WTC11 (cell line): ENCODE data around the gene ATXN10. TPM values are rescaled to one million over a fixed set of nuclear protein-coding genes. Genes with fewer than 3 reads are reported as not detected.

Experiments used
- ATAC-seq: fragments of 200-7000 bp; cut with Tn5 transposase; 2 replicates; pipeline ENCODE4 v1.10.0; 2021; ENCODE audit warnings: mild to moderate bottlenecking, moderate library complexity
- CTCF ChIA-PET: fragments of 300-600 bp; sonication (Branson Sonifier 250); formaldehyde crosslinking; loops from one replicate; lab custom pipeline; 2021; ENCODE audit warnings: antibody characterized with exemption; lab: Charles Lee
- POLR2A ChIA-PET: fragments of 350-600 bp; sonication (Branson Sonifier 250); formaldehyde crosslinking; loops from one replicate; lab custom pipeline; 2021; ENCODE audit warnings: antibody characterized with exemption; lab: Charles Lee
- DNase-seq: peaks from one replicate; pipeline ENCODE4 v3.0.0; 2021; ENCODE audit warnings: low spot score
- H3K27ac Mint-ChIP-seq: 2 replicates; pipeline ENCODE4 v1.8.0; 2021; ENCODE audit warnings: mixed read lengths
- H3K27me3 Mint-ChIP-seq: 2 replicates; pipeline ENCODE4 v1.8.0; 2021; ENCODE audit warnings: low read depth, mild to moderate bottlenecking, moderate library complexity, mixed read lengths
- H3K36me3 Mint-ChIP-seq: 2 replicates; pipeline ENCODE4 v1.8.0; 2021; ENCODE audit warnings: mixed read lengths
- H3K4me1 Mint-ChIP-seq: 2 replicates; pipeline ENCODE4 v1.8.0; 2022; ENCODE audit warnings: mixed read lengths
- H3K4me3 Mint-ChIP-seq: 2 replicates; pipeline ENCODE4 v1.8.0; 2021; ENCODE audit warnings: mild to moderate bottlenecking, moderate library complexity, mixed read lengths
- H3K9me3 Mint-ChIP-seq: 2 replicates; pipeline ENCODE4 v1.8.0; 2021; ENCODE audit warnings: mixed read lengths
- CBFB ChIP-seq: sonication (generic); formaldehyde crosslinking; IDR thresholded peaks from 2 replicates; pipeline ENCODE4 v1.8.1; 2022; ENCODE audit warnings: mild to moderate bottlenecking, low read depth, missing genetic modification reagents
- ELF4 ChIP-seq: sonication (generic); formaldehyde crosslinking; IDR thresholded peaks from 2 replicates; pipeline ENCODE4 v1.8.1; 2022; ENCODE audit warnings: low read depth, mild to moderate bottlenecking, moderate library complexity, missing genetic modification reagents
- ESRRA ChIP-seq: sonication (generic); formaldehyde crosslinking; IDR thresholded peaks from 2 replicates; pipeline ENCODE4 v1.8.1; 2022; ENCODE audit warnings: mild to moderate bottlenecking, missing genetic modification reagents, borderline replicate concordance
- ETV6 ChIP-seq: sonication (generic); formaldehyde crosslinking; IDR thresholded peaks from 2 replicates; pipeline ENCODE4 v1.8.1; 2022; ENCODE audit warnings: mild to moderate bottlenecking, missing genetic modification reagents
- GRHL2 ChIP-seq: fragments of 250-450 bp; sonication (Bioruptor Pico); IDR thresholded peaks from 2 replicates; pipeline ENCODE4 v1.8.0; 2022; ENCODE audit warnings: mild to moderate bottlenecking, moderate library complexity; ENCODE audit not compliant: insufficient replicate concordance, severe bottlenecking
- IRF2 ChIP-seq: sonication (generic); formaldehyde crosslinking; IDR thresholded peaks from 2 replicates; pipeline ENCODE4 v1.8.0; 2022; ENCODE audit warnings: low read depth, missing genetic modification reagents, borderline replicate concordance
- KAT7 ChIP-seq: sonication (generic); formaldehyde crosslinking; IDR thresholded peaks from 2 replicates; pipeline ENCODE4 v1.8.1; 2023; ENCODE audit warnings: missing genetic modification reagents, mild to moderate bottlenecking, borderline replicate concordance
- MYBL2 ChIP-seq: sonication (generic); formaldehyde crosslinking; IDR thresholded peaks from 2 replicates; pipeline ENCODE4 v1.8.1; 2023; ENCODE audit warnings: mild to moderate bottlenecking, moderate library complexity, missing genetic modification reagents
- NR1H2 ChIP-seq: sonication (generic); formaldehyde crosslinking; IDR thresholded peaks from 2 replicates; pipeline ENCODE4 v1.9.0; 2021; ENCODE audit warnings: mild to moderate bottlenecking, moderate library complexity, missing genetic modification reagents
- SMAD3 ChIP-seq: sonication (generic); formaldehyde crosslinking; IDR thresholded peaks from 2 replicates; pipeline ENCODE4 v1.8.0; 2022; ENCODE audit warnings: missing genetic modification reagents, mild to moderate bottlenecking, borderline replicate concordance
- TEAD1 ChIP-seq: sonication (generic); formaldehyde crosslinking; IDR thresholded peaks from 2 replicates; pipeline ENCODE4 v1.8.0; 2022; ENCODE audit warnings: mild to moderate bottlenecking, missing genetic modification reagents
- TEAD4 ChIP-seq: sonication (generic); formaldehyde crosslinking; IDR thresholded peaks from 2 replicates; pipeline ENCODE4 v1.8.0; 2022; ENCODE audit warnings: mild to moderate bottlenecking, missing genetic modification reagents
- ZNF138 ChIP-seq: sonication (generic); formaldehyde crosslinking; conservative IDR thresholded peaks from 2 replicates; pipeline ENCODE4 v1.8.1; 2022; ENCODE audit warnings: mild to moderate bottlenecking, moderate library complexity, missing genetic modification reagents
- ZNF263 ChIP-seq: sonication (generic); formaldehyde crosslinking; IDR thresholded peaks from 2 replicates; pipeline ENCODE4 v1.8.1; 2022; ENCODE audit warnings: low read depth, mild to moderate bottlenecking, moderate library complexity, missing genetic modification reagents
- ZNF416 ChIP-seq: fragments of 250-450 bp; sonication (Bioruptor Pico); IDR thresholded peaks from 2 replicates; pipeline ENCODE4 v1.9.0; 2021; ENCODE audit warnings: mild to moderate bottlenecking, inconsistent platforms
- total RNA-seq: library from RNA; stranded (reverse); gene quantifications from 3 replicates; pipeline ENCODE4 v1.2.3, GENCODE V29; 2021
- TF ChIP-seq, protein P1 (sequence below): sonication (generic); formaldehyde crosslinking; IDR thresholded peaks from 2 replicates; pipeline ENCODE4 v1.8.1; 2022; ENCODE audit warnings: low read depth, mild to moderate bottlenecking, moderate library complexity, missing genetic modification reagents, borderline replicate concordance
- TF ChIP-seq, protein P2 (sequence below): sonication (generic); formaldehyde crosslinking; IDR thresholded peaks from 2 replicates; pipeline ENCODE4 v1.8.1; 2022; ENCODE audit warnings: mild to moderate bottlenecking, missing genetic modification reagents, moderate library complexity, borderline replicate concordance
- TF ChIP-seq, protein P3 (sequence below): sonication (generic); formaldehyde crosslinking; conservative IDR thresholded peaks from 2 replicates; pipeline ENCODE4 v1.8.1; 2022; ENCODE audit warnings: mild to moderate bottlenecking, missing genetic modification reagents
- TF ChIP-seq, protein P4 (sequence below): sonication (generic); formaldehyde crosslinking; IDR thresholded peaks from 2 replicates; pipeline ENCODE4 v1.8.0; 2022; ENCODE audit warnings: missing genetic modification reagents
- TF ChIP-seq, protein P5 (sequence below): sonication (generic); formaldehyde crosslinking; IDR thresholded peaks from 2 replicates; pipeline ENCODE4 v1.8.0; 2022; ENCODE audit warnings: mild to moderate bottlenecking, missing genetic modification reagents
- TF ChIP-seq, protein P6 (sequence below): sonication (generic); formaldehyde crosslinking; IDR thresholded peaks from 2 replicates; pipeline ENCODE4 v1.8.0; 2022; ENCODE audit warnings: mild to moderate bottlenecking, missing genetic modification reagents
- TF ChIP-seq, protein P7 (sequence below): sonication (generic); formaldehyde crosslinking; IDR thresholded peaks from 2 replicates; pipeline ENCODE4 v1.8.1; 2023; ENCODE audit warnings: mild to moderate bottlenecking, moderate library complexity, missing genetic modification reagents
- TF ChIP-seq, protein P8 (sequence below): sonication (generic); formaldehyde crosslinking; conservative IDR thresholded peaks from 2 replicates; pipeline ENCODE4 v1.8.1; 2023; ENCODE audit warnings: mild to moderate bottlenecking, low read depth, missing genetic modification reagents, moderate library complexity

The ATXN10 gene
- total RNA-seq, 1 experiment from 2014 or later = 185 TPM

DNA sequence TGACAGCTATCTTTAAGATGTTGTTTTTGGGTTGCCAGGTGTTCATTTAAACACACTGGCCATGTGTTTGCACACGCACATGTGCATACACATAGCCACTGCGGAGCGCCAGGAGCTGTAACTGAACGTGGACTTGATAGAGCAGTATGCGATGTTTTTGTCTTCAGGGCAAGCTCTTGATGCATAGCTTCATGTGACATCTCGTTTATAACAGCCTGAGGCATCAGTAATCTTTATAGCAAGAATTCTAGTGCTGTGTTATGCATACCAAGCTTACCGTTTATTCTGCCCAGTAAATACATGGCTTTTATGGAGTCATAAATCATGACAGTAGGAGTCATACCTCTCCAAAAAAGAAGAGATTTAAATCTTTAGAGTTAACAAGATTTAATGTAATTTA, 87.0 kb downstream of the ATXN10 start (continued):
- no peak for TF ChIP-seq GRHL2 (CRISPR knock-in tag)
- TF ChIP-seq MYBL2 = no peak
- TF ChIP-seq SMAD3 (CRISPR knock-in tag) = no peak
- no peak for TF ChIP-seq ETV6 (CRISPR knock-in tag)
- TF ChIP-seq TEAD1 (CRISPR knock-in tag) = no peak

DNA sequence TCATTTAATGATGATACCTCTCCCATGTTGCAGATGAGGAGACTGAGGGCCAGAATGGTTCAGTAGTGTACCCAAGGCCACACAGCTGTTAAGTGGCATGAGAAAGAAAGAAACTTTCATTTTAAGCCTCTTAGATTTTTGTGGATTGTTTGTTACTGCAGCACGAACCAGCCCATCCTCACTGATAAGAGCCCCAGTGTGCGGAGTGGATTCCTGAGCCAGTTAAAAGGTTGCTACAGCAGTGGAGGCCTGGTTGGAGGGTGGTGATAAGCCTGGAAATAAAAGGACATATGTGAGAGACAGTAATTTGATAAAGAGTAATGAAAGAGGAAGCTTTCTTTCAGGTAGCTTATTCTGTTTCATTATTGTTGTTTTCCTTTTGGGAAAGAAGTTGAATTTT, 89.0 kb downstream of the ATXN10 start:
- CTCF ChIA-PET = interaction anchor here (1.0 kb wide), 1 partner anchor 115 kb away, joined by 3 read pairs; no protein-coding TSS in a partner anchor
- H3K27ac Mint-ChIP-seq = no peak overlapping the region; the same call in 1 of the 2 replicates
- no peaks in the 10 kb centered on the region for H3K27me3 Mint-ChIP-seq

More for the DNA sequence above, 89.0 kb downstream of the ATXN10 start:
- Mint-ChIP-seq H3K9me3 (peaks cover 12% of the 10 kb centered on the region), H3K4me3 (no peak overlapping the region), H3K4me1 (peaks cover 48% of the 10 kb centered on the region), H3K36me3 (peaks cover 25% of the 10 kb centered on the region)
- no peak for DNase-seq
- POLR2A ChIA-PET = interaction anchor here (0.8 kb wide), 1 partner anchor 9 kb away, joined by 4 read pairs; no protein-coding TSS in a partner anchor
- TF ChIP-seq, protein P1, sequence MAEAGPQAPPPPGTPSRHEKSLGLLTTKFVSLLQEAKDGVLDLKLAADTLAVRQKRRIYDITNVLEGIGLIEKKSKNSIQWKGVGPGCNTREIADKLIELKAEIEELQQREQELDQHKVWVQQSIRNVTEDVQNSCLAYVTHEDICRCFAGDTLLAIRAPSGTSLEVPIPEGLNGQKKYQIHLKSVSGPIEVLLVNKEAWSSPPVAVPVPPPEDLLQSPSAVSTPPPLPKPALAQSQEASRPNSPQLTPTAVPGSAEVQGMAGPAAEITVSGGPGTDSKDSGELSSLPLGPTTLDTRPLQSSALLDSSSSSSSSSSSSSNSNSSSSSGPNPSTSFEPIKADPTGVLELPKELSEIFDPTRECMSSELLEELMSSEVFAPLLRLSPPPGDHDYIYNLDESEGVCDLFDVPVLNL (CRISPR knock-in tag) = no peak
- TF ChIP-seq, protein P2, sequence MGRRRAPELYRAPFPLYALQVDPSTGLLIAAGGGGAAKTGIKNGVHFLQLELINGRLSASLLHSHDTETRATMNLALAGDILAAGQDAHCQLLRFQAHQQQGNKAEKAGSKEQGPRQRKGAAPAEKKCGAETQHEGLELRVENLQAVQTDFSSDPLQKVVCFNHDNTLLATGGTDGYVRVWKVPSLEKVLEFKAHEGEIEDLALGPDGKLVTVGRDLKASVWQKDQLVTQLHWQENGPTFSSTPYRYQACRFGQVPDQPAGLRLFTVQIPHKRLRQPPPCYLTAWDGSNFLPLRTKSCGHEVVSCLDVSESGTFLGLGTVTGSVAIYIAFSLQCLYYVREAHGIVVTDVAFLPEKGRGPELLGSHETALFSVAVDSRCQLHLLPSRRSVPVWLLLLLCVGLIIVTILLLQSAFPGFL (CRISPR knock-in tag) = no peak
- TF ChIP-seq, protein P3, sequence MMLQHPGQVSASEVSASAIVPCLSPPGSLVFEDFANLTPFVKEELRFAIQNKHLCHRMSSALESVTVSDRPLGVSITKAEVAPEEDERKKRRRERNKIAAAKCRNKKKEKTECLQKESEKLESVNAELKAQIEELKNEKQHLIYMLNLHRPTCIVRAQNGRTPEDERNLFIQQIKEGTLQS = no peak
- TF ChIP-seq ZNF416 (CRISPR knock-in tag) (no peak), KAT7 (CRISPR knock-in tag) (no peak), ESRRA (CRISPR knock-in tag) (no peak), ETV6 (CRISPR knock-in tag) (no peak), ZNF263 (no peak), IRF2 (CRISPR knock-in tag) (no peak), TEAD4 (no peak), NR1H2 (no peak), CBFB (CRISPR knock-in tag) (no peak), ZNF138 (CRISPR knock-in tag) (no peak), ELF4 (CRISPR knock-in tag) (no peak)
- TF ChIP-seq, protein P4, sequence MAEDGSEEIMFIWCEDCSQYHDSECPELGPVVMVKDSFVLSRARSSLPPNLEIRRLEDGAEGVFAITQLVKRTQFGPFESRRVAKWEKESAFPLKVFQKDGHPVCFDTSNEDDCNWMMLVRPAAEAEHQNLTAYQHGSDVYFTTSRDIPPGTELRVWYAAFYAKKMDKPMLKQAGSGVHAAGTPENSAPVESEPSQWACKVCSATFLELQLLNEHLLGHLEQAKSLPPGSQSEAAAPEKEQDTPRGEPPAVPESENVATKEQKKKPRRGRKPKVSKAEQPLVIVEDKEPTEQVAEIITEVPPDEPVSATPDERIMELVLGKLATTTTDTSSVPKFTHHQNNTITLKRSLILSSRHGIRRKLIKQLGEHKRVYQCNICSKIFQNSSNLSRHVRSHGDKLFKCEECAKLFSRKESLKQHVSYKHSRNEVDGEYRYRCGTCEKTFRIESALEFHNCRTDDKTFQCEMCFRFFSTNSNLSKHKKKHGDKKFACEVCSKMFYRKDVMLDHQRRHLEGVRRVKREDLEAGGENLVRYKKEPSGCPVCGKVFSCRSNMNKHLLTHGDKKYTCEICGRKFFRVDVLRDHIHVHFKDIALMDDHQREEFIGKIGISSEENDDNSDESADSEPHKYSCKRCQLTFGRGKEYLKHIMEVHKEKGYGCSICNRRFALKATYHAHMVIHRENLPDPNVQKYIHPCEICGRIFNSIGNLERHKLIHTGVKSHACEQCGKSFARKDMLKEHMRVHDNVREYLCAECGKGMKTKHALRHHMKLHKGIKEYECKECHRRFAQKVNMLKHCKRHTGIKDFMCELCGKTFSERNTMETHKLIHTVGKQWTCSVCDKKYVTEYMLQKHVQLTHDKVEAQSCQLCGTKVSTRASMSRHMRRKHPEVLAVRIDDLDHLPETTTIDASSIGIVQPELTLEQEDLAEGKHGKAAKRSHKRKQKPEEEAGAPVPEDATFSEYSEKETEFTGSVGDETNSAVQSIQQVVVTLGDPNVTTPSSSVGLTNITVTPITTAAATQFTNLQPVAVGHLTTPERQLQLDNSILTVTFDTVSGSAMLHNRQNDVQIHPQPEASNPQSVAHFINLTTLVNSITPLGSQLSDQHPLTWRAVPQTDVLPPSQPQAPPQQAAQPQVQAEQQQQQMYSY (CRISPR knock-in tag) = no peak
- TF ChIP-seq, protein P5, sequence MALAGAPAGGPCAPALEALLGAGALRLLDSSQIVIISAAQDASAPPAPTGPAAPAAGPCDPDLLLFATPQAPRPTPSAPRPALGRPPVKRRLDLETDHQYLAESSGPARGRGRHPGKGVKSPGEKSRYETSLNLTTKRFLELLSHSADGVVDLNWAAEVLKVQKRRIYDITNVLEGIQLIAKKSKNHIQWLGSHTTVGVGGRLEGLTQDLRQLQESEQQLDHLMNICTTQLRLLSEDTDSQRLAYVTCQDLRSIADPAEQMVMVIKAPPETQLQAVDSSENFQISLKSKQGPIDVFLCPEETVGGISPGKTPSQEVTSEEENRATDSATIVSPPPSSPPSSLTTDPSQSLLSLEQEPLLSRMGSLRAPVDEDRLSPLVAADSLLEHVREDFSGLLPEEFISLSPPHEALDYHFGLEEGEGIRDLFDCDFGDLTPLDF (CRISPR knock-in tag) = no peak
- TF ChIP-seq, protein P6, sequence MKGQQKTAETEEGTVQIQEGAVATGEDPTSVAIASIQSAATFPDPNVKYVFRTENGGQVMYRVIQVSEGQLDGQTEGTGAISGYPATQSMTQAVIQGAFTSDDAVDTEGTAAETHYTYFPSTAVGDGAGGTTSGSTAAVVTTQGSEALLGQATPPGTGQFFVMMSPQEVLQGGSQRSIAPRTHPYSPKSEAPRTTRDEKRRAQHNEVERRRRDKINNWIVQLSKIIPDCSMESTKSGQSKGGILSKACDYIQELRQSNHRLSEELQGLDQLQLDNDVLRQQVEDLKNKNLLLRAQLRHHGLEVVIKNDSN (CRISPR knock-in tag) = no peak
- TF ChIP-seq, protein P7, sequence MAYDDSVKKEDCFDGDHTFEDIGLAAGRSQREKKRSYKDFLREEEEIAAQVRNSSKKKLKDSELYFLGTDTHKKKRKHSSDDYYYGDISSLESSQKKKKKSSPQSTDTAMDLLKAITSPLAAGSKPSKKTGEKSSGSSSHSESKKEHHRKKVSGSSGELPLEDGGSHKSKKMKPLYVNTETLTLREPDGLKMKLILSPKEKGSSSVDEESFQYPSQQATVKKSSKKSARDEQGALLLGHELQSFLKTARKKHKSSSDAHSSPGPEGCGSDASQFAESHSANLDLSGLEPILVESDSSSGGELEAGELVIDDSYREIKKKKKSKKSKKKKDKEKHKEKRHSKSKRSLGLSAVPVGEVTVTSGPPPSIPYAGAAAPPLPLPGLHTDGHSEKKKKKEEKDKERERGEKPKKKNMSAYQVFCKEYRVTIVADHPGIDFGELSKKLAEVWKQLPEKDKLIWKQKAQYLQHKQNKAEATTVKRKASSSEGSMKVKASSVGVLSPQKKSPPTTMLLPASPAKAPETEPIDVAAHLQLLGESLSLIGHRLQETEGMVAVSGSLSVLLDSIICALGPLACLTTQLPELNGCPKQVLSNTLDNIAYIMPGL (CRISPR knock-in tag) = no peak
- TF ChIP-seq, protein P8, sequence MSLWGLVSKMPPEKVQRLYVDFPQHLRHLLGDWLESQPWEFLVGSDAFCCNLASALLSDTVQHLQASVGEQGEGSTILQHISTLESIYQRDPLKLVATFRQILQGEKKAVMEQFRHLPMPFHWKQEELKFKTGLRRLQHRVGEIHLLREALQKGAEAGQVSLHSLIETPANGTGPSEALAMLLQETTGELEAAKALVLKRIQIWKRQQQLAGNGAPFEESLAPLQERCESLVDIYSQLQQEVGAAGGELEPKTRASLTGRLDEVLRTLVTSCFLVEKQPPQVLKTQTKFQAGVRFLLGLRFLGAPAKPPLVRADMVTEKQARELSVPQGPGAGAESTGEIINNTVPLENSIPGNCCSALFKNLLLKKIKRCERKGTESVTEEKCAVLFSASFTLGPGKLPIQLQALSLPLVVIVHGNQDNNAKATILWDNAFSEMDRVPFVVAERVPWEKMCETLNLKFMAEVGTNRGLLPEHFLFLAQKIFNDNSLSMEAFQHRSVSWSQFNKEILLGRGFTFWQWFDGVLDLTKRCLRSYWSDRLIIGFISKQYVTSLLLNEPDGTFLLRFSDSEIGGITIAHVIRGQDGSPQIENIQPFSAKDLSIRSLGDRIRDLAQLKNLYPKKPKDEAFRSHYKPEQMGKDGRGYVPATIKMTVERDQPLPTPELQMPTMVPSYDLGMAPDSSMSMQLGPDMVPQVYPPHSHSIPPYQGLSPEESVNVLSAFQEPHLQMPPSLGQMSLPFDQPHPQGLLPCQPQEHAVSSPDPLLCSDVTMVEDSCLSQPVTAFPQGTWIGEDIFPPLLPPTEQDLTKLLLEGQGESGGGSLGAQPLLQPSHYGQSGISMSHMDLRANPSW (CRISPR knock-in tag) = no peak
- TF ChIP-seq, all 79 proteins: peak for 0
- ATAC-seq = no peak
